ENCODE data around the gene NTN5. TPM values are rescaled to one million over a fixed set of nuclear protein-coding genes. Genes with fewer than 3 reads are reported as not detected.

Gene NTN5
- total RNA-seq, 1 experiment from 2014 or later, result 0.55 TPM

- no peaks in the 10 kb centered on the region; the same call in 1 of the 2 replicates for H3K4me1 ChIP-seq (ENCODE audit: insufficient read depth, low read length)
- H2BK5ac ChIP-seq (ENCODE audit: insufficient read length, low read length), result no peak overlapping the region
- no peak overlapping the region for H3T11ph ChIP-seq (ENCODE audit: low read length)
- H3K9me3 ChIP-seq (ENCODE audit: control insufficient read depth, low read depth, low read length), result no peaks in the 10 kb centered on the region
- peaks cover 6% of the 10 kb centered on the region for H3K27me3 Mint-ChIP-seq (ENCODE audit: low read depth)
- H2BK120ac ChIP-seq (ENCODE audit: low read depth, low read length, poor library complexity, severe bottlenecking), result no peak overlapping the region
- no CpG with 5 or more reads among the region's 17 CpGs for WGBS (ENCODE audit: extremely low coverage, insufficient read length, low lambda C conversion rate)
- H4K5ac ChIP-seq (ENCODE audit: insufficient read length, low read depth, low read length), result no peak overlapping the region
- DNase-seq, result no peak
- no peak overlapping the region for H3K4me2 ChIP-seq (ENCODE audit: insufficient read depth, insufficient read length, low read length)
- no peak overlapping the region for H3K4ac ChIP-seq (ENCODE audit: low read depth, low read length)
- H4K20me1 ChIP-seq (ENCODE audit: control insufficient read depth, insufficient read depth, insufficient read length), result no peaks in the 10 kb centered on the region
- H2BK12ac ChIP-seq (ENCODE audit: insufficient read length, low read depth, low read length), result no peak overlapping the region
- no peak overlapping the region for H3K56ac ChIP-seq (ENCODE audit: insufficient read length, low read depth, low read length)
- H3K18ac ChIP-seq (ENCODE audit: insufficient read length, low read depth, low read length), result no peak overlapping the region
- H3K36me3 Mint-ChIP-seq (ENCODE audit: insufficient read depth in 1 of 3, low read depth in 3 of 3), result no peaks in the 10 kb centered on the region
- no peaks in the 10 kb centered on the region for H3K79me1 ChIP-seq (ENCODE audit: insufficient read depth, low read depth, low read length, poor library complexity, severe bottlenecking)
- H3K23ac ChIP-seq (ENCODE audit: insufficient read length, low read depth, low read length), result no peak overlapping the region
- TF ChIP-seq CTCF (conservative IDR thresholded peaks at IDR 0.05), result no peak
- no peaks in the 10 kb centered on the region for H3K23me2 ChIP-seq (ENCODE audit: insufficient read length, low read depth, low read length, poor library complexity, severe bottlenecking)
- peaks cover 26 to 30% of the 10 kb centered on the region in 2 experiments for H3K4me1 Mint-ChIP-seq
- H3K14ac ChIP-seq (ENCODE audit: insufficient read depth, low read length), result no peak overlapping the region
- H3K27me3 ChIP-seq (ENCODE audit: insufficient read depth, low read length), result no peaks in the 10 kb centered on the region
- no peak overlapping the region for H2AK5ac ChIP-seq (ENCODE audit: insufficient read length, low read length)
- H3K9ac ChIP-seq (ENCODE audit: extremely low read depth, insufficient read length, low read length), result no peak overlapping the region
- H3K9me3 Mint-ChIP-seq, result no peaks in the 10 kb centered on the region
- no peak overlapping the region for H2BK15ac ChIP-seq (ENCODE audit: low read depth, low read length)
- H4K8ac ChIP-seq (replicated peaks; ENCODE audit: insufficient read length, low read depth, low read length), result no peak overlapping the region
- no peak overlapping the region for H2AFZ ChIP-seq (ENCODE audit: low read length)
- H3K27ac Mint-ChIP-seq, result no peak overlapping the region; a peak in 1 of 7 replicates
- no peak overlapping the region for H3K27ac ChIP-seq (ENCODE audit: insufficient read length, low read depth, low read length)
- no peak overlapping the region for H3K4me3 Mint-ChIP-seq
- no peak overlapping the region for H2BK20ac ChIP-seq (ENCODE audit: low read depth, low read length, poor library complexity, severe bottlenecking)
- H3K79me2 ChIP-seq (ENCODE audit: insufficient read depth, low read length), result no peaks in the 10 kb centered on the region
- no peak overlapping the region for H4K91ac ChIP-seq (ENCODE audit: insufficient read length, low read depth, low read length)
These were observed 3.7 kb upstream of the NTN5 start for GRCh38 chr19:48676487-48676886.
